ENCODE measurements around the gene LRRTM4.

- TF ChIP-seq CTCF (conservative IDR thresholded peaks at IDR 0.05 in 1 of 2, IDR thresholded peaks at IDR 0.05 in 1 of 2; ENCODE audit: low read depth in 1 of 2, low read length in 2 of 2) (no peak), EZH2 (IDR thresholded peaks at IDR 0.05; ENCODE audit: low read length, missing control alignments) (no peak)
Measured at GRCh38 chr2:77538031-77538430, 15.9 kb upstream of the LRRTM4 start.
